Endothelial cell of umbilical vein (primary cell): Measurements from ENCODE around the gene CEP350. TPM values are rescaled to one million over a fixed set of nuclear protein-coding genes. Genes with fewer than 3 reads are reported as not detected.

Experiments used
- BruUV-seq: library from RNA; stranded (reverse); fragments of 400-500 nt; replicated peaks from 2 replicates; lab custom pipeline; 2021; lab: Mats Ljungman, UMichigan
- CTCF ChIA-PET: fragments of 300-600, 350-600 bp; sonication (Branson Sonifier 250); formaldehyde crosslinking; loops from one replicate; lab custom pipeline; 2021; ENCODE audit warnings: antibody characterized with exemption, inconsistent platforms; lab: Charles Lee
- POLR2A ChIA-PET: fragments of 300-600, 350-600 bp; sonication (Branson Sonifier 250); formaldehyde crosslinking; loops from one replicate; lab custom pipeline; 2021; ENCODE audit warnings: antibody characterized with exemption, inconsistent platforms; lab: Charles Lee
- DNase-seq: peaks from one replicate; pipeline ENCODE4 v3.0.0-alpha.2; 2011; ENCODE audit warnings: low read depth, low spot score
- FAIRE-seq: peaks from 2 replicates; lab custom pipeline; 2011; peaks lifted over from hg19 to GRCh38; lab: Jason Lieb, UNC
- H2AFZ ChIP-seq: 2 replicates; pipeline ENCODE4 v1.6.0; 2012; ENCODE audit warnings: low read depth, low read length, control low read depth, inconsistent platforms
- H3K27ac ChIP-seq: 2 replicates; pipeline ENCODE4 v1.5.1; 2011; ENCODE audit warnings: low read depth, mild to moderate bottlenecking, control low read depth, low read length, moderate library complexity; ENCODE audit not compliant: insufficient read depth
- H3K27me3 ChIP-seq, 2 experiments: 2 replicates each; pipeline versions ENCODE4 v1.6.0 to v1.6.1; 2011; ENCODE audit warnings: low read length in 2 of 2, mixed read lengths in 1 of 2; ENCODE audit not compliant: control insufficient read depth in 2 of 2, insufficient read depth in 2 of 2
- H3K36me3 ChIP-seq, 2 experiments: 2 replicates in 1 of 2; 3 replicates in 1 of 2; pipeline ENCODE4 v1.5.1; 2011; ENCODE audit warnings: low read length in 2 of 2, mild to moderate bottlenecking in 1 of 2, moderate library complexity in 1 of 2; ENCODE audit not compliant: control insufficient read depth in 2 of 2, insufficient read depth in 2 of 2; ENCODE audit errors: extremely low read depth in 1 of 2
- H3K4me1 ChIP-seq: 3 replicates; pipeline ENCODE4 v1.5.1; 2011; ENCODE audit warnings: mild to moderate bottlenecking, low read length; ENCODE audit not compliant: control insufficient read depth, insufficient read depth; ENCODE audit errors: extremely low read depth
- H3K4me2 ChIP-seq: 2 replicates; pipeline ENCODE4 v1.6.1; 2011; ENCODE audit warnings: low read length, control low read depth, mixed read lengths; ENCODE audit not compliant: insufficient read depth
- H3K4me3 ChIP-seq, 3 experiments: fragments of 200-600 bp in 1 of 3; sonication (generic), shearing (Covaris generic) in 1 of 3; replicated peaks in 1 of 3; 2 replicates each; pipeline ENCODE4 v1.5.1; 2011 to 2016; ENCODE audit warnings: control low read depth in 3 of 3, low read length in 3 of 3, mild to moderate bottlenecking in 2 of 3, inconsistent platforms in 1 of 3, low read depth in 1 of 3, moderate library complexity in 1 of 3; ENCODE audit not compliant: insufficient read depth in 1 of 3
- H3K79me2 ChIP-seq: 2 replicates; pipeline ENCODE4 v1.6.0; 2012; ENCODE audit warnings: low read length, inconsistent platforms; ENCODE audit not compliant: control insufficient read depth, insufficient read depth
- H3K9ac ChIP-seq: replicated peaks from 2 replicates; pipeline ENCODE3; 2011; ENCODE audit warnings: low read length, control low read depth; ENCODE audit not compliant: insufficient read depth; ENCODE audit errors: extremely low read depth
- H3K9me1 ChIP-seq: replicated peaks from 3 replicates; pipeline ENCODE4 v1.6.0; 2011; ENCODE audit warnings: mild to moderate bottlenecking, low read length; ENCODE audit not compliant: control insufficient read depth, insufficient read depth; ENCODE audit errors: extremely low read depth
- H3K9me3 ChIP-seq: replicated peaks from 2 replicates; pipeline ENCODE4 v1.5.1; 2012; ENCODE audit warnings: low read length, inconsistent platforms; ENCODE audit not compliant: control insufficient read depth, insufficient read depth
- H4K20me1 ChIP-seq: replicated peaks from 2 replicates; pipeline ENCODE3; 2011; ENCODE audit warnings: mild to moderate bottlenecking, low read length; ENCODE audit not compliant: control insufficient read depth, insufficient read depth; ENCODE audit errors: extremely low read depth
- EZH2 ChIP-seq: IDR thresholded peaks from 2 replicates; pipeline ENCODE4 v1.6.1; 2012; ENCODE audit warnings: borderline replicate concordance, low read depth, mild to moderate bottlenecking, moderate library complexity, low read length, inconsistent platforms; ENCODE audit not compliant: severe bottlenecking
- FOS ChIP-seq: IDR thresholded peaks from 2 replicates; pipeline ENCODE4 v1.6.1; 2011; ENCODE audit warnings: mild to moderate bottlenecking, low read length, moderate library complexity, borderline replicate concordance; ENCODE audit not compliant: insufficient read depth
- GATA2 ChIP-seq: IDR thresholded peaks from 2 replicates; pipeline ENCODE4 v1.7.0; 2011; ENCODE audit warnings: low read depth, mild to moderate bottlenecking, moderate library complexity, mixed read lengths, low read length; ENCODE audit not compliant: insufficient read length, insufficient read depth
- JUN ChIP-seq: IDR thresholded peaks from 2 replicates; pipeline ENCODE4 v1.6.1; 2011; ENCODE audit warnings: borderline replicate concordance, low read depth; ENCODE audit not compliant: insufficient read length, insufficient read depth
- MYC ChIP-seq: IDR thresholded peaks from one replicate; pipeline ENCODE4 v1.6.1; 2011; ENCODE audit warnings: mild to moderate bottlenecking, low read depth, low read length
- POLR2A ChIP-seq: IDR thresholded peaks from 2 replicates; pipeline ENCODE4 v1.6.1; 2012; ENCODE audit warnings: low read depth, mild to moderate bottlenecking, control low read depth, low read length
- POLR2AphosphoS5 ChIP-seq: IDR thresholded peaks from 2 replicates; pipeline ENCODE4 v1.6.1; 2012; ENCODE audit warnings: low read depth, mild to moderate bottlenecking, control low read depth, low read length, moderate library complexity; ENCODE audit not compliant: insufficient read depth
- dilution Hi-C: fragments of 300-500 bp; cut with MboI; formaldehyde crosslinking; loops from one replicate; pipeline ENCODE4 v1.15.0; 2019; ENCODE audit warnings: low sequenced_read_pairs; ENCODE audit not compliant: extremely low pct_ligation_motif_present
- intact Hi-C: fragments of 100-400 bp; cut with micrococcal nuclease; formaldehyde crosslinking; loops from one replicate; pipeline ENCODE4 v1.10.0; 2022
- polyA plus RNA-seq, 4 experiments: library from polyadenylated mRNA; depleted of rRNA in 3 of 4; stranded (reverse) in 3 of 4; unstranded in 1 of 4; fragments of >200 nt; gene quantifications; 2 replicates each; pipeline versions ENCODE4 v1.2.1 to v1.2.3, GENCODE V29; 2011 to 2012; ENCODE audit warnings: missing spikeins in 1 of 4
- total RNA-seq: library from RNA; stranded (reverse); gene quantifications from 2 replicates; pipeline ENCODE4 v1.2.3, GENCODE V29; 2021
- TF ChIP-seq, protein P1 (sequence below): IDR thresholded peaks from 2 replicates; pipeline ENCODE4 v1.6.1; 2011; ENCODE audit not compliant: insufficient read depth, insufficient read length
- TF ChIP-seq, protein P2 (sequence below), 2 donors: IDR thresholded peaks; 1 replicate in 1 of 2; 2 replicates in 1 of 2; pipeline ENCODE4 v1.5.1; 2011; ENCODE audit warnings: low read length in 2 of 2, mild to moderate bottlenecking in 2 of 2, moderate library complexity in 2 of 2, control low read depth in 1 of 2, inconsistent platforms in 1 of 2, low read depth in 1 of 2; ENCODE audit not compliant: insufficient read depth in 1 of 2; ENCODE audit errors: extremely low read depth in 1 of 2

Gene CEP350
- total and polyA plus RNA-seq, 2 donors (not counting 3 experiments of a cell fraction or from before 2014, with no cell fraction given): 4.8 to 30.1 TPM

DNA sequence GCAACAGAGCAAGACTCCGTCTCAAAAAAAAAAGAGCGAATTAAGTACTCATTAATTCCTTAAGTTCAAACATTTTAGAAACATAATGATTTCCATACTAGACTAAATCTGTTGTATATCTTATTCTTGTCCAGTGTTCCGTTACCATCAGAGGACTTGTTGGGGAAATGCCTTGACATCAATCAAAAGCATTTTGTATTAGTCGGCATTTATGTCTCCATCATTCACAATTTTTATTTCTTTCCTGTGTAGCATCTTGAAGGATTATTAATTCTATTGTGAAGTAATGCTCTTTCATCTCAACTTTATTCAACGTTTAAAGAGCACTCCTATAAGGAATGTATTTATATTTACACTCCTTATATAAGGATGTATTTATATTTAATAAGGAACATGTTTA is 117.1 kb downstream of the CEP350 start:
- intact Hi-C loops (no loop called here), dilution Hi-C loops (no loop called here)
- ChIA-PET CTCF (interaction anchor here (0.7 kb wide), 1 partner anchor 12 kb away, joined by 3 read pairs; no protein-coding TSS in a partner anchor), POLR2A (no interaction called here)
- FAIRE-seq: no peak
- no peak overlapping the region for H2AFZ ChIP-seq
- TF ChIP-seq EZH2 (no peak), FOS (no peak), POLR2AphosphoS5 (no peak)
- no peak overlapping the region for H3K9ac ChIP-seq
- no peaks in the 10 kb centered on the region for H3K4me1 ChIP-seq
- no peak overlapping the region for H3K27ac ChIP-seq
- no peaks in the 10 kb centered on the region for H3K27me3 ChIP-seq
- H4K20me1 ChIP-seq: no peaks in the 10 kb centered on the region
- no peak overlapping the region for H3K4me3 ChIP-seq
- H3K9me3 ChIP-seq: no peaks in the 10 kb centered on the region
- no peaks in the 10 kb centered on the region for H3K9me1 ChIP-seq
- BruUV-seq: no TSS peak
- DNase-seq: no peak
- H3K36me3 ChIP-seq: peaks cover 6 to 8% of the 10 kb centered on the region in 2 experiments
- H3K4me2 ChIP-seq: no peak overlapping the region
- H3K79me2 ChIP-seq: no peaks in the 10 kb centered on the region

DNA sequence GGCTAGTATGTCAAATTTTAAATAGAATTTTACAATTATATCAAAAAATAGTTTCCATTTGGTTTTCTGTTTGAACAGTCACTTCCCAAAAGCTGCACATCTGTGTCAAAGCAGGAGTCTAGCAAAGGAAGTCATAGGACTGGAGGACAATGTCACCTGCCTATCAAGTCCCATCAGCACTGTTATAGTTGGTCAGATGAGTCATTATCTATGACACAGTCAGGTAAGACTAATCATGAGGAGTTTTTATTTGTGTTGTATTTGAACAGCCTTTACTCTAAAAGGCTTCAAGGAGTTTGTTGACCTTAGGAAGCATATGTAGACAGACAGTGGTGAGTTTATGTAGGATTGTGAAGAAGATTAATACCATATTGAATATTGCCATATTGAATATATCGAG is 125.8 kb downstream of the CEP350 start:
- intact Hi-C loops: no loop called here
- Histone ChIP-seq H3K4me3 (no peak overlapping the region), H3K4me2 (no peak overlapping the region), H3K36me3 (peaks cover 2% of the 10 kb centered on the region in 2 experiments), H3K4me1 (no peaks in the 10 kb centered on the region), H3K79me2 (no peaks in the 10 kb centered on the region), H3K9ac (no peak overlapping the region), H3K9me3 (no peaks in the 10 kb centered on the region), H3K27me3 (no peaks in the 10 kb centered on the region), H3K27ac (no peak overlapping the region), H3K9me1 (no peaks in the 10 kb centered on the region), H4K20me1 (no peaks in the 10 kb centered on the region), H2AFZ (no peak overlapping the region)
- no peak for TF ChIP-seq FOS
- TF ChIP-seq, protein P1, sequence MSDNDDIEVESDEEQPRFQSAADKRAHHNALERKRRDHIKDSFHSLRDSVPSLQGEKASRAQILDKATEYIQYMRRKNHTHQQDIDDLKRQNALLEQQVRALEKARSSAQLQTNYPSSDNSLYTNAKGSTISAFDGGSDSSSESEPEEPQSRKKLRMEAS: no peak
- TF ChIP-seq, protein P2, sequence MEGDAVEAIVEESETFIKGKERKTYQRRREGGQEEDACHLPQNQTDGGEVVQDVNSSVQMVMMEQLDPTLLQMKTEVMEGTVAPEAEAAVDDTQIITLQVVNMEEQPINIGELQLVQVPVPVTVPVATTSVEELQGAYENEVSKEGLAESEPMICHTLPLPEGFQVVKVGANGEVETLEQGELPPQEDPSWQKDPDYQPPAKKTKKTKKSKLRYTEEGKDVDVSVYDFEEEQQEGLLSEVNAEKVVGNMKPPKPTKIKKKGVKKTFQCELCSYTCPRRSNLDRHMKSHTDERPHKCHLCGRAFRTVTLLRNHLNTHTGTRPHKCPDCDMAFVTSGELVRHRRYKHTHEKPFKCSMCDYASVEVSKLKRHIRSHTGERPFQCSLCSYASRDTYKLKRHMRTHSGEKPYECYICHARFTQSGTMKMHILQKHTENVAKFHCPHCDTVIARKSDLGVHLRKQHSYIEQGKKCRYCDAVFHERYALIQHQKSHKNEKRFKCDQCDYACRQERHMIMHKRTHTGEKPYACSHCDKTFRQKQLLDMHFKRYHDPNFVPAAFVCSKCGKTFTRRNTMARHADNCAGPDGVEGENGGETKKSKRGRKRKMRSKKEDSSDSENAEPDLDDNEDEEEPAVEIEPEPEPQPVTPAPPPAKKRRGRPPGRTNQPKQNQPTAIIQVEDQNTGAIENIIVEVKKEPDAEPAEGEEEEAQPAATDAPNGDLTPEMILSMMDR (IDR thresholded peaks at IDR 0.05; ENCODE audit: extremely low read depth in 1 of 2, insufficient read depth in 1 of 2, low read depth in 1 of 2, low read length in 2 of 2): no peak
- no peak for TF ChIP-seq JUN
- TF ChIP-seq POLR2A: no peak
- no peak for TF ChIP-seq GATA2
- TF ChIP-seq EZH2: no peak
- TF ChIP-seq MYC: no peak
- TF ChIP-seq POLR2AphosphoS5: no peak
- ChIA-PET CTCF (interaction anchor here (1.3 to 1.9 kb wide), 2 partner anchors 88 to 99 kb away, joined by 6 to 8 read pairs; no protein-coding TSS in a partner anchor), POLR2A (no interaction called here)
- no peak for FAIRE-seq
- dilution Hi-C loops: no loop called here
- BruUV-seq: no TSS peak
- no peak for DNase-seq
